Peyer's patch (tissue), 4 donors: ENCODE data around the gene PRB2. TPM values are rescaled to one million over a fixed set of nuclear protein-coding genes. Genes with fewer than 3 reads are reported as not detected.

ENCODE experiments used
- DNase-seq, 3 donors: peaks; one replicate each; pipeline ENCODE4 v3.0.0-alpha.2; 2017 to 2019
- H3K27ac ChIP-seq, 4 donors: fragments of 200-600 bp; sonication (generic); one replicate each; pipeline ENCODE4 v1.5.1; 2016 to 2019
- H3K27me3 ChIP-seq, 2 donors: fragments of 200-600 bp; sonication (generic); one replicate each; pipeline ENCODE4 v1.5.1; 2019
- H3K36me3 ChIP-seq, 3 donors: fragments of 200-600 bp; sonication (generic); one replicate each; pipeline ENCODE4 v1.5.1; 2016 to 2019
- H3K4me1 ChIP-seq, 4 donors: fragments of 200-600 bp; sonication (generic); one replicate each; pipeline ENCODE4 v1.5.1; 2016 to 2019
- H3K4me3 ChIP-seq, 4 donors: fragments of 200-600 bp; sonication (generic); 1 replicate in 3 of 4; 2 replicates in 1 of 4; pipeline ENCODE4 v1.5.1; 2016 to 2019; ENCODE audit warnings: mild to moderate bottlenecking in 1 of 4
- H3K9me3 ChIP-seq, 4 donors: fragments of 200-600 bp; sonication (generic); one replicate each; pipeline ENCODE4 v1.5.1; 2016 to 2019; ENCODE audit warnings: mild to moderate bottlenecking in 1 of 4
- CTCF ChIP-seq, 6 experiments: fragments of 450-650 bp in 4 of 6; fragments of 200-600 bp in 2 of 6; sonication (generic) in 1 of 6; IDR thresholded peaks; one replicate each; pipeline ENCODE4 v1.5.1; 2017 to 2019; ENCODE audit warnings: antibody characterized with exemption in 6 of 6, mild to moderate bottlenecking in 3 of 6, moderate library complexity in 1 of 6
- POLR2A ChIP-seq, 2 donors: fragments of 450-650 bp; IDR thresholded peaks; one replicate each; pipeline ENCODE4 v1.5.1; 2017; ENCODE audit warnings: antibody characterized with exemption in 2 of 2, mild to moderate bottlenecking in 2 of 2, moderate library complexity in 2 of 2
- total RNA-seq, 4 donors: library from RNA; depleted of rRNA; stranded (reverse); fragments of >200 nt; gene quantifications; one replicate each; pipeline ENCODE4 v1.1.0, GENCODE V29; 2016

PRB2 gene
- total RNA-seq, 4 donors from 2014 or later: not detected

DNA sequence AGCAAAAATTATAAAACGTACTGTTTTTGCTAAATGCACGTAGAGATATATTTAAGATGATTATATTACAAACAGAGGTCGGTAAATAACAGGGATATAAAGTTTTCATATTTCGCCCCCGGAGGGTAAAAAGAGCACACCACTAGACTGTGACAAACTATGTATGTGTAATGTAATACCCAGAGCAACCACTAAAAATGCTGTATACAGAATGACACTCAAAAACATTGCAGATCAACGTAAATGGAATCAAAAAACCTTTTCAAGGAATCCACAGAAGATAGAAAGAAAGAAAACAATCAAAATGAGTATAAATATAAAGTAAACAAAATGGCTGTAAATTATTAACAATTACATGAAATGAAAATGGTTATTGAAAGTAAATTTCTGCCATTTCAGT is 47.6 kb downstream of the PRB2 start:
- H3K27me3 ChIP-seq: no peaks in the 10 kb centered on the region
- DNase-seq: no peak
- H3K36me3 ChIP-seq: no peaks in the 10 kb centered on the region
- TF ChIP-seq POLR2A (IDR thresholded peaks at IDR 0.05) (no peak), CTCF (IDR thresholded peaks at IDR 0.05) (peak in 1 of 6 experiments; percentile 7)
- H3K4me1 ChIP-seq: no peaks in the 10 kb centered on the region
- H3K4me3 ChIP-seq: no peak overlapping the region
- H3K27ac ChIP-seq: no peak overlapping the region
- H3K9me3 ChIP-seq: no peaks in the 10 kb centered on the region

DNA sequence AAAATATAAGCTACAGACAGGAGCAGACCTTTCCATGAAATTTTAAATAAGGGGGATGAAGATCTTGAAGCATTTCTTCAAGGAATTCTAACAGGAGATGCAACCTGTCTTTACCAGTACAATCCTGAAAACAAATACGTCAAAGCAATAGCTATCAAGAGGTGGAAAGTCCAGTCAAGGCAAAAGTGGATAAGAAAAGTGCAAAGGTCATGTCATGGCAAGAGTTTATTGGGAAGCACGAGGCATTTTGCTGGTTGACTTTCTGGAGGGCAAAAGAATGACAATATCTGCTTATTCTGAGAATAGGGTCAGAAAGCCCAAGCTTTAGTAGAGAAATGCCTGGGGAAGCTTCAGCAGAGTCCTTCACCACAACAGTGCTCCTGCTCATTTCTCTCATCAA is 50.9 kb downstream of the PRB2 start:
- no peak overlapping the region for H3K4me3 ChIP-seq
- H3K4me1 ChIP-seq: no peaks in the 10 kb centered on the region
- H3K27ac ChIP-seq: no peak overlapping the region
- no peaks in the 10 kb centered on the region for H3K9me3 ChIP-seq
- H3K27me3 ChIP-seq: no peaks in the 10 kb centered on the region
- no peak for TF ChIP-seq POLR2A (IDR thresholded peaks at IDR 0.05)
- no peak for DNase-seq
- no peaks in the 10 kb centered on the region for H3K36me3 ChIP-seq

Other genes with a start within 250 kb of the PRB2 start
- gene SMIM10L1, start 224.4 kb downstream of the PRB2 start, total RNA-seq: 1 to 10 TPM; 5.8 to 7.9 (median 7.0) TPM
- gene TAS2R42, start 208.6 kb downstream of the PRB2 start, total RNA-seq: not detected
- gene PRB3, start 125.9 kb downstream of the PRB2 start, total RNA-seq: not detected
- gene PRB4, start 85.1 kb downstream of the PRB2 start, total RNA-seq: not detected